ENCODE results near the gene MPPED2. TPM values are rescaled to one million over a fixed set of nuclear protein-coding genes. Genes with fewer than 3 reads are reported as not detected.

The MPPED2 gene
- total RNA-seq, 1 donor from 2014 or later = 9.7 TPM

DNA sequence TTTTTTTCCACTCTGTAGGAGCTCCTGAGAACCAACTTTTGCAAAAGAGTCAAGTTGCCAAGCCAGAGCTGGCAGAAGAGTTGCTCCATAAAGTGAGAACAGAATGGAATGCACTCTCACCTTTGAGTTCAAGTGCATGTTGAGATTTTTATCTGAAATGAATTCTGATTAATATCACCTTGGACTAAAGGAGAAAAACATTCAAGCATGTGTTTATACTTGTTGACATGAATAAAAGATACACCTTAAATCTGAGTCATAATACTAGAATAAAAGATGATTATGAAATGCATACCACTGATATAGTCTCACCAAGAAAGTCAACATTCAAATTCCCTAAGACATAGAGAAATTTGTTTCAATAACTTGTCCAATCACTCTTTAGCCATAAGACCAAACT is 225.4 kb downstream of the MPPED2 start:
- no peak for DNase-seq (ENCODE audit: missing footprints)
- intact Hi-C loops (cut with DNase I) = no loop called here

More for the DNA sequence above, 225.4 kb downstream of the MPPED2 start:
- ATAC-seq = no peak

All from Right ventricle myocardium inferior (tissue), 1 donor.